PC-3 (cell line): ENCODE data around the gene GRP.

Experiments used
- EZH2phosphoT487 ChIP-seq: fragments of 300-600 bp; sonication (generic); IDR thresholded peaks from 2 replicates; pipeline ENCODE4 v1.6.1; 2018; ENCODE audit warnings: mild to moderate bottlenecking, antibody characterized with exemption, low read length, borderline replicate concordance
- TF ChIP-seq, protein P1 (sequence below): fragments of 300-600 bp; sonication (generic); conservative IDR thresholded peaks from 2 replicates; pipeline ENCODE4 v1.5.1; 2017; ENCODE audit warnings: antibody characterized with exemption, low read depth, mild to moderate bottlenecking, low read length

DNA sequence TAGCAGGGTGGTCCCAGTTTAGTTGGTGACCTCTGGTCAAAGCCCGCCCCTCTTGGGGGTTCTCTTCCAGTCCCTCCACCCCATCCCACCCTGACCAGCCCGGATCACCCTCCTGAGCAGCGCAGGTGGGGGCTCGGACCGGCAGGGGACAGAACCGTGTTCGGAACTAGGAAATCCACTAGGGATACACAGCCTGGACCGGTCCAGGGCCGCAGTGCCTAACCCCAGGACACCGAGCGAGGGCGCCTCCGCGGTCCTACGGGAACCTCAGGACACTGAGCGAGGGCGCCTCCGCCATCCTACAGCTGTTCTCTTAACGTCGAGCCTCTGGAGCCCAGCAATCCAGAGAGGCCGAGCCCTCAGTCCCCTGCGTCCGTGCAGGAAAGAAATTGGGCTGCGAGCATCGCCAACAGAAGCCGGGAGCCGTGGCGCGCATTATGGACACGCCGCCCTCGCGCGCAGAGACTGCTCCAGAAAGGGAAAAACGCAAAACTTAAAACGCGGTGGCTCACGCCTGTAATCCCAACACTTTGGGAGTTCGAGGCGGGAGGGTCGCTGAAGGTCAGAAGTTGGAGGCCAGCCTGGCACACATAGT lies 44.8 kb downstream of the GRP start:
- no peak for TF ChIP-seq EZH2phosphoT487
- TF ChIP-seq, protein P1, sequence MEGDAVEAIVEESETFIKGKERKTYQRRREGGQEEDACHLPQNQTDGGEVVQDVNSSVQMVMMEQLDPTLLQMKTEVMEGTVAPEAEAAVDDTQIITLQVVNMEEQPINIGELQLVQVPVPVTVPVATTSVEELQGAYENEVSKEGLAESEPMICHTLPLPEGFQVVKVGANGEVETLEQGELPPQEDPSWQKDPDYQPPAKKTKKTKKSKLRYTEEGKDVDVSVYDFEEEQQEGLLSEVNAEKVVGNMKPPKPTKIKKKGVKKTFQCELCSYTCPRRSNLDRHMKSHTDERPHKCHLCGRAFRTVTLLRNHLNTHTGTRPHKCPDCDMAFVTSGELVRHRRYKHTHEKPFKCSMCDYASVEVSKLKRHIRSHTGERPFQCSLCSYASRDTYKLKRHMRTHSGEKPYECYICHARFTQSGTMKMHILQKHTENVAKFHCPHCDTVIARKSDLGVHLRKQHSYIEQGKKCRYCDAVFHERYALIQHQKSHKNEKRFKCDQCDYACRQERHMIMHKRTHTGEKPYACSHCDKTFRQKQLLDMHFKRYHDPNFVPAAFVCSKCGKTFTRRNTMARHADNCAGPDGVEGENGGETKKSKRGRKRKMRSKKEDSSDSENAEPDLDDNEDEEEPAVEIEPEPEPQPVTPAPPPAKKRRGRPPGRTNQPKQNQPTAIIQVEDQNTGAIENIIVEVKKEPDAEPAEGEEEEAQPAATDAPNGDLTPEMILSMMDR, result no peak
